ENCODE measurements around the gene MAP4K3.

- no peak for TF ChIP-seq CTCF (IDR thresholded peaks at IDR 0.05)
- TF ChIP-seq POLR2A (IDR thresholded peaks at IDR 0.05), result no peak
Observed at GRCh38 chr2:39479053-39479670, 42.1 kb upstream of the MAP4K3 start.
